ENCODE data around the gene GPC1. TPM values are rescaled to one million over a fixed set of nuclear protein-coding genes. Genes with fewer than 3 reads are reported as not detected.

The GPC1 gene
- total and polyA plus RNA-seq, 2 of the 4 experiments (the other 2 are of a cell fraction) = 16.0 to 211 TPM

DNA sequence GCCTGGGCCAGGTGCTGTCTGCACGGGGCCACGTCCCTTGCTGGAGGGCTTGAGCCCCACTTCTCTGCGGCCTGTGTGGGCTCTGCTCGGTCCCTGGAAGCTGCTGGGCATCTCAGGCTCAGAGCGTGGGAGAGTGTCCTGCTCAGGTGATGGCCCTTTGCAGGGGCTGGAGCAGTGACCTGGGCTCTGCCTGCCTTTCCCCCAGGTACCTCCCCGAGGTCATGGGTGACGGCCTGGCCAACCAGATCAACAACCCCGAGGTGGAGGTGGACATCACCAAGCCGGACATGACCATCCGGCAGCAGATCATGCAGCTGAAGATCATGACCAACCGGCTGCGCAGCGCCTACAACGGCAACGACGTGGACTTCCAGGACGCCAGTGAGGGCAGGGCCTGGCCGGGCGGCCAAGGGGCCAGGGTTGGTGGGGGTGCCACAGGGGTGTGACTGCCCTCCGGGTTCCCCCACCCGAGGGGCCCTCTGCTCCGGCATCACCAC is 29.9 kb downstream of the GPC1 start:
- Histone ChIP-seq H2BK15ac (ENCODE audit: low read depth, low read length) (no peak overlapping the region), H4K20me1 (ENCODE audit: insufficient read depth, low read length) (peaks cover 18% of the 10 kb centered on the region), H3K56ac (ENCODE audit: extremely low read depth, insufficient read depth, low read length) (no peak overlapping the region), H2BK20ac (ENCODE audit: low read depth, low read length) (no peak overlapping the region), H3K4ac (ENCODE audit: low read depth, low read length) (no peak overlapping the region), H2BK120ac (ENCODE audit: low read depth, low read length) (no peak overlapping the region), H2AK9ac (replicated peaks; ENCODE audit: low read depth, low read length, poor library complexity) (no peak overlapping the region), H4K8ac (ENCODE audit: low read depth in 2 of 2, low read length in 2 of 2) (no peak overlapping the region), H3K9me3 (ENCODE audit: control insufficient read depth, insufficient read depth, low read length) (no peaks in the 10 kb centered on the region), H3K23ac (ENCODE audit: low read depth, low read length) (no peak overlapping the region), H3K4me1 (ENCODE audit: control insufficient read depth, insufficient read depth, low read length) (no peaks in the 10 kb centered on the region), H3K14ac (replicated peaks; ENCODE audit: low read depth, low read length) (no peak overlapping the region), H3K27ac (ENCODE audit: insufficient read depth, low read length) (no peak overlapping the region), H4K5ac (ENCODE audit: low read depth, low read length) (no peak overlapping the region), H3K18ac (ENCODE audit: low read depth, low read length) (no peak overlapping the region), H2AK5ac (ENCODE audit: low read depth, low read length) (no peak overlapping the region), H3K79me1 (ENCODE audit: low read depth in 1 of 2, low read length in 2 of 2) (0 out of 4 replicates have a peak, but pooled peaks cover 0 to 3% of the 10 kb centered on the region in 2 experiments), H3K36me3 (ENCODE audit: control insufficient read depth, insufficient read depth, low read length) (peaks cover 40% of the 10 kb centered on the region), H3K4me3 (ENCODE audit: insufficient read depth, low read depth, low read length) (no peak overlapping the region), H3K27me3 (ENCODE audit: control insufficient read depth, insufficient read depth, low read length) (no peaks in the 10 kb centered on the region), H2BK5ac (ENCODE audit: low read depth, low read length, poor library complexity, severe bottlenecking) (no peak overlapping the region), H3K4me2 (ENCODE audit: low read depth, low read length) (no peak overlapping the region), H3K9me1 (ENCODE audit: insufficient read depth, low read length) (peaks cover 11% of the 10 kb centered on the region), H4K91ac (ENCODE audit: insufficient read depth, low read depth, low read length) (no peak overlapping the region), H2AFZ (replicated peaks; ENCODE audit: low read length, poor library complexity) (no peak overlapping the region), H3K9ac (ENCODE audit: low read depth, low read length) (no peak overlapping the region)
- dilution Hi-C loops (cut with HindIII; ENCODE audit: low sequenced_read_pairs, unreplicated experiment) = no loop called here
- intact Hi-C loops (cut with micrococcal nuclease) = no loop called here
- WGBS, 2 experiments (ENCODE audit: extremely low coverage in 2 of 2, insufficient read length in 1 of 2) = 96% methylated on average over 9 of the region's 22 CpGs; no CpG with 5 or more reads in 1 of the 2 experiments
- ATAC-seq (ENCODE audit: low read depth) = no peak
- DNase-seq = no peak
- ChIA-PET POLR2A (ENCODE audit: unreplicated experiment) (no interaction called here), CTCF (no interaction called here)
- TF ChIP-seq, protein P1, sequence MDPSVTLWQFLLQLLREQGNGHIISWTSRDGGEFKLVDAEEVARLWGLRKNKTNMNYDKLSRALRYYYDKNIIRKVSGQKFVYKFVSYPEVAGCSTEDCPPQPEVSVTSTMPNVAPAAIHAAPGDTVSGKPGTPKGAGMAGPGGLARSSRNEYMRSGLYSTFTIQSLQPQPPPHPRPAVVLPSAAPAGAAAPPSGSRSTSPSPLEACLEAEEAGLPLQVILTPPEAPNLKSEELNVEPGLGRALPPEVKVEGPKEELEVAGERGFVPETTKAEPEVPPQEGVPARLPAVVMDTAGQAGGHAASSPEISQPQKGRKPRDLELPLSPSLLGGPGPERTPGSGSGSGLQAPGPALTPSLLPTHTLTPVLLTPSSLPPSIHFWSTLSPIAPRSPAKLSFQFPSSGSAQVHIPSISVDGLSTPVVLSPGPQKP (IDR thresholded peaks at IDR 0.05; ENCODE audit: borderline replicate concordance, low read depth, low read length) = no peak
- TF ChIP-seq CHD1 (IDR thresholded peaks at IDR 0.05; ENCODE audit: low read depth, low read length) (no peak), BHLHE40 (IDR thresholded peaks at IDR 0.05; ENCODE audit: low read depth, low read length) (no peak), CTCF (conservative IDR thresholded peaks at IDR 0.05; ENCODE audit: low read depth, low read length) (no peak)
- no TSS peak for BruUV-seq (replicated peaks)
- in situ Hi-C loops (cut with MboI; ENCODE audit: low sequenced_read_pairs) = no loop called here
